Activated CD4-positive, alpha-beta T cell treated with anti-CD3 and anti-CD28 coated beads, Interleukin-2, amount 50 U/mL, for 48 hours (primary cell): ENCODE measurements around the gene BCL11B.

Experiments used
- DNase-seq, 2 experiments: peaks; one replicate each; pipeline ENCODE4 v3.0.0-alpha.2; 2020

The BCL11B gene

GRCh38 chr14:99284254-99285004, 12.4 kb upstream of the BCL11B start:
- DNase-seq, result no peak

- no peak for DNase-seq
Observed at GRCh38 chr14:99282261-99283050, 10.5 kb upstream of the BCL11B start.

DNA sequence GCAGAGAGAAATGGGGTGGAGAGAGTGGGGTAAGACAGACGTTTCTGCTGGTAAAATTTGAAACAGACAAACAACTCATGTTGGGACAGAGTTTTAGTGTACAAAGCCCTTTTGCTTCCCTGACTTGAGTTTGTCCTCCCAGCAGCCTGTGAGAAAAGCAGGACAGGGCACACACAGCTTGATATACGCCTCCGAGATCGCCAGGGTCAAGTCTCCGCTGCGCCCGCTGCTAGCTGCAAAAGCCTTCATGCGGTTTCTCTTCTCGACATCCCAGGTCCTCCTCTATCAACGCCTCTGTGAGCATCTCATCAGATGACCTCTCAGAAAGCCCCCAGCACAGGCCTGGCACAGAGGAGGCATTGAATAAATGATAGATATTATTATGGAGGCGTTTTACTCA, 9.4 kb upstream of the BCL11B start:
- DNase-seq, result no peak

- DNase-seq, result no peak
Observed at GRCh38 chr14:99280852-99281251, 8.9 kb upstream of the BCL11B start.

- no peak for DNase-seq
Observed at GRCh38 chr14:99280066-99280731, 8.2 kb upstream of the BCL11B start.

DNA sequence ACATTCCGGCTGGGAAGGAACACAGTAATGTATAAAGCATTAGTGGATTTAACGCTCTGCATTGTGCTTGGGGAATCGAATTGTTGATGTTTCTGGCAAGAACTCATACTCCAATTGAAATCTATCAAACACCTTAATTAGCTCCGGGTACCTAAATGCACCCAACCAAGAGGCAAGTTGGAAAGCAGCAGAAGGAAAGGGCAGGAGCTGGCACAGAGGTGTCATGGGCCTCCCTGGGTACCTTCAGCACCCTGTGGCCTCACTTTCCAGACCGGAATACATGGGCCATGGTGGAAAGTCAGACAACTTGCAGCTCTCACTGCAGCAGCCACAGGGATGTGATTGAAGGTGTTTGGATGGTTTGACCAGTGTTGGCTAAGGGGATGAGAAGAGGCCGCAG, 6.8 kb upstream of the BCL11B start:
- no peak for DNase-seq

DNA sequence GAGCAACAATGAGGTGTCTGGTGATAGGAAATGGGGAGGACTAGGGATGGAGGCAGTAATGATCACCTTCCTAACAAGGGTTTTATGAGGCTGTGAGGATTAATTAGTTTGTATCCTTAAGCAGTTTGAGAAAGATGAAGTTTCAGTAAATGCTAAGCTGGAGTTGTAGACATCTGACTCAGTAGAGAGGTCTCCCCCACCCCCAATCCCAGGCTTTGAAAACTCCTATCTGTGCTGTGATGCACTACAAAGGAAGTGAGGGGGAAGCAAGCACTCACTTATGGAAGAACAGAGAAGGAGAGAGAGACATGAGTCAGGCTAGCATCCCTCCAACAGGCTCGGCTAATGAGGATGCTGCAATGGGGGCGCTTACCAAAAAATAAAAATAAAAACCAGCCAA, 5.5 kb upstream of the BCL11B start:
- DNase-seq, result no peak

GRCh38 chr14:99276482-99276881, 4.5 kb upstream of the BCL11B start:
- DNase-seq, result no peak

DNA sequence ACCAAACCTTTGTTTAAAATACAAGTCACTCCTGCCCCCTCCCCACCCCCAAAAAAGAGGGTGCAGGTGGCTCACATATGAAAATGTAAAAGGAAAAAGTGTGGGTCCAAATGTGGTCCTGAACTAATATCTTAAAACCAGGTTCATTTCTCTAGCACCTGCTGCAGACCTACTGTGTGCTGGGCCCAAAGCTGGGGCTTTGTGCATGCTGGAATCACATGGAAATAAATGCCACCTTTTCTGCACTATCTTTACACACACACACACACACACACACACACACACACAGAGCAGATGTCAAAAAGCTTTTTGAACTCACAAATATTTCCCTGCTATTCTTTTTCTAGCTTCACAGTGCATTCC, 3.2 kb upstream of the BCL11B start:
- DNase-seq, result no peak

DNA sequence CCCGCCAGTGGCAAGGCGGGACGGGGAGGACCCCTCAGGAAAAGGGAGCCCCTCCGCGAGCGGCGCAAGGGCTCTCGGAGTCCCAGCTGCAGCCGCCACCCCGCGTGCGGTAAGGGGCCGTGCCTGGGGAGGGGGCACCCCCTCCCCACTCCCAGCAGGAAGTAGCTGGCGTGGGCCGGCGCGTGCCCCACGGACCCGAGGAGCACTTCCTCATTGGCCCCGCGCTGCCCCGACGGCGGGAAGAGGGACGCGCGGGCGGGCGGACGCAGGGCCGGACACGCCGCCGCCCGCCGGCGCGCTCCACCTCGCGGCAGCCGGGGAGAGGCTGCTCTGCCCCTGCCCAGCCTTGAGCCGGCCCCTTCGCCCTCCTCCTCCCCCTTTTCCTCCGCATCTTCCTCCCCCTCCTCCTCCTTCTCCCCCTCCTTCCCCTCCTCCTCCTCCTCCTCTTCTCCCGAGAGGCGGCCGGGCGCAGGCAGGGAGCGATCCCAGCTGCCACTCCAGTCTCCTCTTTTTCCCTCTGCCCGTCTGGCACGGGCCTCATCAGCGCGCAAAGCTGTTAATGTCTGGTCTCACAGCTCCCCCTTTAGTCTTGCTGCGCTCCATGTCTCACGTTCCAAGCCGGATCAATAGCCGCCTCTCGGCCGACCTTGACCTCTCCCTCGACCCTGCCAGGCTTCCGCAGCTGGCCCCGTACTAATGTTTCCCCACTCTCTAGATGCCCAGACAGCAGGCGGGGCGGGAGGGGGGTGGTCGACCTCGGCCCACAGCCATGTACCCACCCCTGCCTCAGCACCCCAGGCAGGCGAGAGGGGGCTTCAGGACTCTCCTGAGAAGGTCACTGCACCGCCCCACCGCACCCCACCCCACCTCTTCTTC, 2.6 kb upstream of the BCL11B start:
- peak; percentile 64 to 70 for DNase-seq

- peak; percentile 59 to 69 for DNase-seq
Observed at GRCh38 chr14:99273766-99274345, 1.9 kb upstream of the BCL11B start.

- DNase-seq, result peak; percentile 73 to 82
Observed at GRCh38 chr14:99272899-99273765, 1.1 kb upstream of the BCL11B start.

GRCh38 chr14:99272632-99272898, 568 bp upstream of the BCL11B start:
- DNase-seq, result peak in 1 of 2 experiments; percentile 49

GRCh38 chr14:99271221-99271941, 616 bp downstream of the BCL11B start:
- DNase-seq, result no peak

DNA sequence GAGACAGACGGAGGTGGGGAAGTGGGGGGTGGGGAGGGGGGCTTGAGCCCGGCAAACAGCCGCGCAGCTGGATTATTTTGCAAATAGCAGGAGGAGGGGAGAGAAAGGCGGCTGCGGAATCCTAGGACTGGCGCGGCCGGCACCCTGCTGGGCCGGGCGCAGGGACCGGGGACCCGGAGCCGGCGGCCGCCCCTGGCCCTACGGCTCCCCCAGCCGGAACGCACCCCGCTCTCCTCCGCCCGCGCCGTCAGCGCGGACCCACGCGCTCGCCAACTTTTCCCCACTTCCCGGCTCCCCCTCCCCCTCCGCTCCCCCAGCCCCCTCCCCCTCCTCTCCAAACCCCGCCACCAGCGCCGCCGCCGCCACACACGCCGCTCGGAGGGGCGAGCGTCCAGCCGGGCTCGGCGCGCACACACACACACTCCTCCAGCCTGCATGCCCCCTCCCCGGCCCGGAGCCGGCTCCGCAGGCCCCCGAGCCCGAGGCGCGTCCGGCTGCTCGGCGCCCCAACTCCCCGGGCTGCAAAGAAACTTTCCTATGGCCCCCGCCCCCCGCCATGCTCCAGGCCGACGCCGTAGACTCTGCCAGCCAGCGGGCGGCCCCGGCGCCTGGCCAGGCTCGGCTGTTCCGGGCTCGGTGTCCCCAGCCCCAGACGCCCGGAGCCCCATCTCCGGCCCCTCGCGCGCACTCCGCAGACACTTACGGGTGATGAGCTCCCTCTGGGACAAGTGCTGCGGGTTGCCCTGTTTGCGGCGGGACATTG, 1.4 kb downstream of the BCL11B start:
- DNase-seq, result peak in 1 of 2 experiments; percentile 49

DNA sequence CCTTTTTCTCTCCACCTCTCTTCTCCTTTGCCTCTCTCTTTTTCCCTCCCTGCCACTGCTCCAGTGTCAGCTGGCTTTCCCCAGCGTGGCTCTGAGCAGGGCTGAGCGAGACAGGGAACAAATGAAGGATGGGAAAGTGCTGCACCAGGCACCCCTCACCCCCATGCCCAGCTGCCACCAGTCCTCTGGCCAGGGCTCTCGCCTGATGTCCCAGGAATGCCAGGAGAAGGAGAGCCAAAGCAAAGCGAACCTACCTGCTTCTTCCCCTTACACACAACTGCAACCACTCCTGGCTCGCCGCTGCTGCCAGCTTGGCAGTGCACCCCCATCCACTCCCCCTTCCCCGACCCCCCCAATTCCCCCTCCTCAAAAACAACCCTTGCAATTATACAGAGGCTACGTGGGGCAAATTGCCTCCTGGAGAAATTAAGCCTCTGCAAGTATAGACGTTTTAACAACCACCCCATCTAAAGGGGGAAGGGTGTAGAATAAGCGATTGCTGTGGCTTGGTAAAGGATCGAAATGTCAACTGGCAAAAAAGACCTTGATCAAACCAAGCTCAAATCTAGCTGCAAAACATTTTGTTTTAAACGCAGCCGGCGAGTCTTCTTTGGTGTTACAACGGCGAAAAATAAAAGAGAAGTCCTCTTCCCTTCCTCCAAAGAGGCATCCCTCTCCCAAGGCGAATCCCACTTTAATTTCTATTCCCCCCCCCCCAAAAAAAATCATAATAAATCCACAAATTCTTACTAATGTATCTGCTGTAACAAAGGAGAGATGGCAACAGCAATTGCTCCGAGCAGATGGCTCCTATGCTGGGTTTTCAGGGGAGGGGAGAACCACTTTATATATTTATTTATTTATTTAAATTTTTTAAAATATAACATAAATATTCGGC, 2.9 kb downstream of the BCL11B start:
- peak in 1 of 2 experiments; percentile 29 for DNase-seq

DNA sequence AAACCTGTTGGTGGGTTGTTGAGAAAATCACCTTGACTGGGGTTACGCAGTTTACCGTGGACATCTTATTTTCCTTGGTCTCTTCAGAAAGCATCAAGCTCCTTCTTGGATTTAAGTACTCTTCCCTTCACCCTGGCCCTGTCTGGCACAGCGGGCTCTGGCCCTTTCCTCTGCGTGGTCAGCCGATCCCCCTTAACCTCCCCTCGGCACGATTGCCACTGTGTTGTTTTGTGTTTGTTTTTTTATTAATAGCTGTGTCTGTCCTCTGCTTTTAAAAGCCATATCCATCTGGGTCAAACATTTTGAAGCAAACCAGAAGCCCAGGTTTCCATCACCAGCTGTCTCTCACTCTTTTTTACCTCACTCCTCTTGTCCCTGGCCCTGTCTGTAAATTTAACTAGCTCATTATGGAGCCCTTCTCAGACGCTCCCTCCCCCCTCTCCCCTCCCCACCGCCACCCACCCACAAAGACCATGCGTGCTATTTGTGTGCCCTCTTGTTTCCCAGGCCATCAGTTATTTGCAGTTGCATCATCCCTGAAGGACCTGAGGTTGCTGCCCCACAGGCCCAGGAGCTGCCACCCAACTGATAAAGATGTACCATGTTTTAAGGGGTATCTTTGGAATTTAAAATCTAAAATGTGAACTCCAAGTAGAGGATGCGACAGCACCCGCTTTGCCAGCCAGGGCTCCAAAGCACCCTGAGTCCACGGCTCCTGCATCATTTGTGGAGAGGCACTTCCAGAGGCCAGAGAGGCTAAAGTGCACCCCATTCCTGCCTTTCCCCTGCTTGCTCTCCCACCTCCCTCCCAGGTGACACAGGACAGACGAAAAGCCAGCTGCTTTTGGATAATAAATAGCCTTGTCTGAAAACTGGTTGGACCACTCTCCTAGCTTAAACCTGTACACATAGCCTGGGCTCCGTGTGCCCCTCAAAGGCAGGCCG, 3.9 kb downstream of the BCL11B start:
- peak; percentile 54 to 59 for DNase-seq

- no peak for DNase-seq
Observed at GRCh38 chr14:99267381-99267780, 4.6 kb downstream of the BCL11B start.
